Panc1 (cell line): ENCODE measurements around the gene RNF39.

Experiments
- POLR2AphosphoS5 ChIP-seq: IDR thresholded peaks from 2 replicates; pipeline ENCODE4 v1.6.1; 2012; ENCODE audit warnings: mild to moderate bottlenecking, low read depth, low read length, moderate library complexity
- TF ChIP-seq, protein P1 (sequence below): fragments of 450-650 bp; IDR thresholded peaks from 2 replicates; pipeline ENCODE4 v1.5.1; 2017; ENCODE audit warnings: mild to moderate bottlenecking

DNA sequence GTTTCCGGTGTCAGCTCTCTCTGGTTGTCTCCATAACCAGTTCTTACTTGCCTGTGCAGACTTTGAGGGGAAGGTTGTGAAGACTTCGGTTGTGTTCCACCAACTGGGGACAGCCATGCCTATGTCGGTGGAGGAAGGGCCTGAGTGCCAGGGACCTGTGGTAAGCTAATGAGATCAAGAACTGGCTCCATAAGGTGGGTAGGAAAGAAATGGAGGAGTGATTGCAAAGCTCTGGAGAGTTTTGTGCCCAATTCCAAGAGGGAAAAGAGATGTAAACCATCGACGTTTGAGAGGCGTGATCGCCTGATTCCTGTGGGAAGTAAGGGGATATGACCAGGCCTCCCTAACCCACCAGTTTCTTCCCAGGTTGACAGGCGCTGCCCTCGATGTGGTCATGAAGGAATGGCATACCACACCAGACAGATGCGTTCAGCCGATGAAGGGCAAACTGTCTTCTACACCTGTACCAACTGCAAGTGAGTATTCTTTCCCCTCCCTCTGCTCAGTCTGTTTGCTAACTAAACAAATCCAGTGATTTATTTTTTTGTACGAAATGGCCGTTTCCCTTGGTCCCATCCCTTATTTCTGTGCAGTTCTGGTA, 13.6 kb downstream of the RNF39 start:
- TF ChIP-seq, protein P1, sequence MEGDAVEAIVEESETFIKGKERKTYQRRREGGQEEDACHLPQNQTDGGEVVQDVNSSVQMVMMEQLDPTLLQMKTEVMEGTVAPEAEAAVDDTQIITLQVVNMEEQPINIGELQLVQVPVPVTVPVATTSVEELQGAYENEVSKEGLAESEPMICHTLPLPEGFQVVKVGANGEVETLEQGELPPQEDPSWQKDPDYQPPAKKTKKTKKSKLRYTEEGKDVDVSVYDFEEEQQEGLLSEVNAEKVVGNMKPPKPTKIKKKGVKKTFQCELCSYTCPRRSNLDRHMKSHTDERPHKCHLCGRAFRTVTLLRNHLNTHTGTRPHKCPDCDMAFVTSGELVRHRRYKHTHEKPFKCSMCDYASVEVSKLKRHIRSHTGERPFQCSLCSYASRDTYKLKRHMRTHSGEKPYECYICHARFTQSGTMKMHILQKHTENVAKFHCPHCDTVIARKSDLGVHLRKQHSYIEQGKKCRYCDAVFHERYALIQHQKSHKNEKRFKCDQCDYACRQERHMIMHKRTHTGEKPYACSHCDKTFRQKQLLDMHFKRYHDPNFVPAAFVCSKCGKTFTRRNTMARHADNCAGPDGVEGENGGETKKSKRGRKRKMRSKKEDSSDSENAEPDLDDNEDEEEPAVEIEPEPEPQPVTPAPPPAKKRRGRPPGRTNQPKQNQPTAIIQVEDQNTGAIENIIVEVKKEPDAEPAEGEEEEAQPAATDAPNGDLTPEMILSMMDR: no peak
- TF ChIP-seq POLR2AphosphoS5: no peak
